PC-9 (cell line): ENCODE data around the gene BNIP3. TPM values are rescaled to one million over a fixed set of nuclear protein-coding genes. Genes with fewer than 3 reads are reported as not detected.

Source experiments
- BruUV-seq: library from RNA; stranded (reverse); fragments of 400-500 nt; replicated peaks from 2 replicates; lab custom pipeline; 2021; lab: Mats Ljungman, UMichigan
- CTCF ChIA-PET: fragments of 300-600 bp; sonication (Branson Sonifier 250); formaldehyde crosslinking; loops from one replicate; lab custom pipeline; 2022; ENCODE audit warnings: antibody characterized with exemption; lab: Charles Lee
- POLR2A ChIA-PET: fragments of 300-600 bp; sonication (Branson Sonifier 250); formaldehyde crosslinking; loops from one replicate; lab custom pipeline; 2022; ENCODE audit warnings: antibody characterized with exemption; ENCODE audit not compliant: unreplicated experiment; lab: Charles Lee
- DNase-seq, 2 experiments: peaks; one replicate each; pipeline versions ENCODE4 v3.0.0 to v3.0.0-alpha.2; 2015 to 2022; ENCODE audit warnings: mixed read lengths in 1 of 2
- H2AFZ ChIP-seq: fragments of 200-600 bp; sonication (generic); 2 replicates; pipeline ENCODE4 v1.8.1; 2017; ENCODE audit warnings: antibody characterized with exemption
- H3F3A ChIP-seq: fragments of 200-600 bp; sonication (generic); 2 replicates; pipeline ENCODE4 v1.8.1; 2017; ENCODE audit warnings: antibody characterized with exemption, mild to moderate bottlenecking, low read depth; ENCODE audit not compliant: insufficient read depth
- H3K27ac ChIP-seq: fragments of 200-600 bp; sonication (generic); 2 replicates; pipeline ENCODE4 v1.6.1; 2016; ENCODE audit warnings: mixed run types
- H3K27me3 ChIP-seq: fragments of 200-600 bp; sonication (generic); 2 replicates; pipeline ENCODE4 v1.6.1; 2016; ENCODE audit warnings: low read depth, mixed run types; ENCODE audit not compliant: insufficient read depth
- H3K36me3 ChIP-seq: fragments of 200-600 bp; sonication (generic); 2 replicates; pipeline ENCODE4 v1.6.1; 2016; ENCODE audit warnings: low read depth, mixed run types
- H3K4me1 ChIP-seq: fragments of 200-600 bp; sonication (generic); replicated peaks from 2 replicates; pipeline ENCODE4 v1.6.1; 2016; ENCODE audit warnings: mixed run types; ENCODE audit not compliant: insufficient read depth
- H3K4me2 ChIP-seq: fragments of 200-600 bp; sonication (generic); 2 replicates; pipeline ENCODE4 v1.6.1; 2017; ENCODE audit warnings: mixed run types
- H3K4me3 ChIP-seq: fragments of 200-600 bp; sonication (generic); 2 replicates; pipeline ENCODE4 v1.6.1; 2016; ENCODE audit warnings: mixed run types
- H3K79me2 ChIP-seq: fragments of 200-600 bp; sonication (generic); 2 replicates; pipeline ENCODE4 v1.6.1; 2017; ENCODE audit warnings: low read depth, mixed run types
- H3K9me2 ChIP-seq: fragments of 200-600 bp; sonication (generic); 2 replicates; pipeline ENCODE4 v1.8.1; 2017; ENCODE audit warnings: mild to moderate bottlenecking; ENCODE audit not compliant: insufficient read depth
- H3K9me3 ChIP-seq: fragments of 200-600 bp; sonication (generic); 2 replicates; pipeline ENCODE4 v1.8.1; 2016; ENCODE audit warnings: low read depth; ENCODE audit not compliant: insufficient read depth
- H4K20me1 ChIP-seq: fragments of 200-600 bp; sonication (generic); 2 replicates; pipeline ENCODE4 v1.8.1; 2017; ENCODE audit not compliant: insufficient read depth
- CTCF ChIP-seq: fragments of 200-600 bp; sonication (generic); conservative IDR thresholded peaks from 2 replicates; pipeline ENCODE4 v1.6.1; 2017; ENCODE audit warnings: mixed run types, antibody characterized with exemption, mild to moderate bottlenecking, moderate library complexity
- EZH2 ChIP-seq: fragments of 200-600 bp; sonication (generic); IDR thresholded peaks from 2 replicates; pipeline ENCODE4 v1.8.0; 2017; ENCODE audit warnings: antibody characterized with exemption, low read depth
- intact Hi-C: fragments of 100-400 bp; cut with micrococcal nuclease; formaldehyde crosslinking; loops from one replicate; pipeline ENCODE4 v1.10.0; 2022; ENCODE audit not compliant: unreplicated experiment
- total RNA-seq: library from RNA; stranded (reverse); gene quantifications from 2 replicates; pipeline ENCODE4 v1.2.3, GENCODE V29; 2021

The BNIP3 gene
- total RNA-seq, 1 experiment from 2014 or later: 21.0 TPM

GRCh38 chr10:132002004-132002403, 20.3 kb upstream of the BNIP3 start:
- H3K27me3 ChIP-seq: no peaks in the 10 kb centered on the region
- peaks cover 11% of the 10 kb centered on the region; the same call in 1 of the 2 replicates for H3F3A ChIP-seq
- peaks cover 18% of the 10 kb centered on the region for H3K4me1 ChIP-seq
- H3K79me2 ChIP-seq: no peaks in the 10 kb centered on the region
- no peaks in the 10 kb centered on the region for H4K20me1 ChIP-seq
- TF ChIP-seq EZH2: no peak
- no peak for TF ChIP-seq CTCF
- no peak for DNase-seq
- H2AFZ ChIP-seq: no peak overlapping the region
- H3K4me3 ChIP-seq: no peak overlapping the region
- no peaks in the 10 kb centered on the region for H3K36me3 ChIP-seq
- ChIA-PET CTCF (no interaction called here), POLR2A (no interaction called here)
- H3K27ac ChIP-seq: no peak overlapping the region
- no TSS peak for BruUV-seq
- no peaks in the 10 kb centered on the region for H3K9me3 ChIP-seq
- H3K9me2 ChIP-seq: no peaks in the 10 kb centered on the region
- H3K4me2 ChIP-seq: no peak overlapping the region
- intact Hi-C loops: no loop called here

GRCh38 chr10:132001238-132001972, 19.7 kb upstream of the BNIP3 start:
- Histone ChIP-seq H3K27ac (no peak overlapping the region), H3K79me2 (no peaks in the 10 kb centered on the region), H3K4me1 (peaks cover 24% of the 10 kb centered on the region), H3K9me2 (no peaks in the 10 kb centered on the region), H4K20me1 (no peaks in the 10 kb centered on the region), H3K9me3 (no peaks in the 10 kb centered on the region), H2AFZ (no peak overlapping the region), H3K36me3 (no peaks in the 10 kb centered on the region), H3F3A (peaks cover 11% of the 10 kb centered on the region; the same call in 1 of the 2 replicates), H3K4me3 (no peak overlapping the region), H3K27me3 (no peaks in the 10 kb centered on the region), H3K4me2 (no peak overlapping the region)
- intact Hi-C loops: no loop called here
- ChIA-PET POLR2A (interaction anchor here (0.6 kb wide), 1 partner anchor 101 kb away, joined by 5 read pairs; no protein-coding TSS in a partner anchor), CTCF (no interaction called here)
- no TSS peak for BruUV-seq
- TF ChIP-seq CTCF (no peak), EZH2 (no peak)
- DNase-seq: no peak

- no TSS peak for BruUV-seq
- no peak for DNase-seq
- POLR2A ChIA-PET: no interaction called here
- no peak overlapping the region for H3K4me3 ChIP-seq
- H3K27me3 ChIP-seq: no peaks in the 10 kb centered on the region
- peaks cover 11% of the 10 kb centered on the region; the same call in 1 of the 2 replicates for H3F3A ChIP-seq
- peaks cover 26% of the 10 kb centered on the region for H3K4me1 ChIP-seq
- no peak overlapping the region for H3K4me2 ChIP-seq
- no peak overlapping the region for H3K27ac ChIP-seq
- intact Hi-C loops: loop anchor here (10.0 kb wide), 1 partner anchor 96 kb away; no protein-coding TSS in a partner anchor
- no peak overlapping the region for H2AFZ ChIP-seq
- H3K36me3 ChIP-seq: no peaks in the 10 kb centered on the region
- no peaks in the 10 kb centered on the region for H3K79me2 ChIP-seq
- no peaks in the 10 kb centered on the region for H4K20me1 ChIP-seq
- H3K9me2 ChIP-seq: no peaks in the 10 kb centered on the region
- TF ChIP-seq EZH2 (no peak), CTCF (no peak)
- no peaks in the 10 kb centered on the region for H3K9me3 ChIP-seq
- CTCF ChIA-PET: no interaction called here
Observed at GRCh38 chr10:131998845-131999681, 17.3 kb upstream of the BNIP3 start.
